ENCODE measurements around the gene GALK1. TPM values are rescaled to one million over a fixed set of nuclear protein-coding genes. Genes with fewer than 3 reads are reported as not detected.

The GALK1 gene
- total and polyA plus RNA-seq, 2 of the 13 experiments (the other 11 are each of a cell fraction or from before 2014, with no cell fraction given), result 59.9 to 93.6 TPM

DNA sequence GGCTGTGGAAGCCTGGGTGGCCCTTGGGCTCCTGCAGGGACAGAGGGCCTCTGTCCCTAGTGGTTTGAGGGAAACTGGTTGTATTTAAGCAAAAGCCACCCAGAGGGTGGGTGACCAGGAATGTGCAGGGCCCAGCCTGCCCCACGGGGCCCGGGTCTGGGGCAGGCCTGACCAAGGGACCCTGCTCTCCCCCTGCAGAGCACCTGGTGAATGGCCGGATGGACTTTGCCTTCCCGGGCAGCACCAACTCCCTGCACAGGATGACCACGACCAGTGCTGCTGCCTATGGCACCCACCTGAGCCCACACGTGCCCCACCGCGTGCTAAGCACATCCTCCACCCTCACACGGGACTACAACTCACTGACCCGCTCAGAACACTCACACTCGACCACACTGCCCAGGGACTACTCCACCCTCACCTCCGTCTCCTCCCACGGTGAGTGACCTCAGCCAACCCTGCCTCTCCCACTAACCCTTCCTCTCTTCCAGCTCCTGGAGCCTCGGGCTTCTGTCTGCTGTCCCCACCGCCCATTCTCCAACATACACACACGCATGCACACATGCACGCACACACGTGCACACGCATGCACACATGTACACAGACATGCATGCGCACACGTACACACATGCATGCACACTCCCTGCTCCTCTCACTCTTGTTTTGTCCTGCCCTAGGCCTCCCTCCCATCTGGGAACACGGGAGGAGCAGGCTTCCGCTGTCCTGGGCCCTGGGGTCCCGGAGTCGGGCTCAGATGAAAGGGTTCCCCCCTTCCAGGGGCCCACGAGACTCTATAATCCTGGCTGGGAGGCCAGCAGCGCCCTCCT lies 10.4 kb downstream of the GALK1 start (continued):
- TF ChIP-seq, protein P1, sequence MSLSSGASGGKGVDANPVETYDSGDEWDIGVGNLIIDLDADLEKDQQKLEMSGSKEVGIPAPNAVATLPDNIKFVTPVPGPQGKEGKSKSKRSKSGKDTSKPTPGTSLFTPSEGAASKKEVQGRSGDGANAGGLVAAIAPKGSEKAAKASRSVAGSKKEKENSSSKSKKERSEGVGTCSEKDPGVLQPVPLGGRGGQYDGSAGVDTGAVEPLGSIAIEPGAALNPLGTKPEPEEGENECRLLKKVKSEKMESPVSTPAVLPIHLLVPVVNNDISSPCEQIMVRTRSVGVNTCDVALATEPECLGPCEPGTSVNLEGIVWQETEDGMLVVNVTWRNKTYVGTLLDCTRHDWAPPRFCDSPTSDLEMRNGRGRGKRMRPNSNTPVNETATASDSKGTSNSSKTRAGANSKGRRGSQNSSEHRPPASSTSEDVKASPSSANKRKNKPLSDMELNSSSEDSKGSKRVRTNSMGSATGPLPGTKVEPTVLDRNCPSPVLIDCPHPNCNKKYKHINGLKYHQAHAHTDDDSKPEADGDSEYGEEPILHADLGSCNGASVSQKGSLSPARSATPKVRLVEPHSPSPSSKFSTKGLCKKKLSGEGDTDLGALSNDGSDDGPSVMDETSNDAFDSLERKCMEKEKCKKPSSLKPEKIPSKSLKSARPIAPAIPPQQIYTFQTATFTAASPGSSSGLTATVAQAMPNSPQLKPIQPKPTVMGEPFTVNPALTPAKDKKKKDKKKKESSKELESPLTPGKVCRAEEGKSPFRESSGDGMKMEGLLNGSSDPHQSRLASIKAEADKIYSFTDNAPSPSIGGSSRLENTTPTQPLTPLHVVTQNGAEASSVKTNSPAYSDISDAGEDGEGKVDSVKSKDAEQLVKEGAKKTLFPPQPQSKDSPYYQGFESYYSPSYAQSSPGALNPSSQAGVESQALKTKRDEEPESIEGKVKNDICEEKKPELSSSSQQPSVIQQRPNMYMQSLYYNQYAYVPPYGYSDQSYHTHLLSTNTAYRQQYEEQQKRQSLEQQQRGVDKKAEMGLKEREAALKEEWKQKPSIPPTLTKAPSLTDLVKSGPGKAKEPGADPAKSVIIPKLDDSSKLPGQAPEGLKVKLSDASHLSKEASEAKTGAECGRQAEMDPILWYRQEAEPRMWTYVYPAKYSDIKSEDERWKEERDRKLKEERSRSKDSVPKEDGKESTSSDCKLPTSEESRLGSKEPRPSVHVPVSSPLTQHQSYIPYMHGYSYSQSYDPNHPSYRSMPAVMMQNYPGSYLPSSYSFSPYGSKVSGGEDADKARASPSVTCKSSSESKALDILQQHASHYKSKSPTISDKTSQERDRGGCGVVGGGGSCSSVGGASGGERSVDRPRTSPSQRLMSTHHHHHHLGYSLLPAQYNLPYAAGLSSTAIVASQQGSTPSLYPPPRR (CRISPR knock-in tag; IDR thresholded peaks at IDR 0.05; ENCODE audit: borderline replicate concordance), result peak; percentile 74
- TF ChIP-seq CREM (IDR thresholded peaks at IDR 0.05), result no peak
- TF ChIP-seq CREM (CRISPR knock-in tag; IDR thresholded peaks at IDR 0.05), result no peak
- TF ChIP-seq, protein P2, sequence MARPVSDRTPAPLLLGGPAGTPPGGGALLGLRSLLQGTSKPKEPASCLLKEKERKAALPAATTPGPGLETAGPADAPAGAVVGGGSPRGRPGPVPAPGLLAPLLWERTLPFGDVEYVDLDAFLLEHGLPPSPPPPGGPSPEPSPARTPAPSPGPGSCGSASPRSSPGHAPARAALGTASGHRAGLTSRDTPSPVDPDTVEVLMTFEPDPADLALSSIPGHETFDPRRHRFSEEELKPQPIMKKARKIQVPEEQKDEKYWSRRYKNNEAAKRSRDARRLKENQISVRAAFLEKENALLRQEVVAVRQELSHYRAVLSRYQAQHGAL (CRISPR knock-in tag; IDR thresholded peaks at IDR 0.05; ENCODE audit: not compliant biosample characterization), result no peak
- no peak; the same call in 1 of the 2 replicates for TF ChIP-seq RFXAP (CRISPR knock-in tag; IDR thresholded peaks at IDR 0.05; ENCODE audit: borderline replicate concordance)
- no peak for TF ChIP-seq PHF5A (CRISPR knock-in tag; IDR thresholded peaks at IDR 0.05; ENCODE audit: low read depth, unreplicated experiment)
- TF ChIP-seq HOXA3 (CRISPR knock-in tag; IDR thresholded peaks at IDR 0.05), result peak; percentile 78
- TF ChIP-seq, protein P3, sequence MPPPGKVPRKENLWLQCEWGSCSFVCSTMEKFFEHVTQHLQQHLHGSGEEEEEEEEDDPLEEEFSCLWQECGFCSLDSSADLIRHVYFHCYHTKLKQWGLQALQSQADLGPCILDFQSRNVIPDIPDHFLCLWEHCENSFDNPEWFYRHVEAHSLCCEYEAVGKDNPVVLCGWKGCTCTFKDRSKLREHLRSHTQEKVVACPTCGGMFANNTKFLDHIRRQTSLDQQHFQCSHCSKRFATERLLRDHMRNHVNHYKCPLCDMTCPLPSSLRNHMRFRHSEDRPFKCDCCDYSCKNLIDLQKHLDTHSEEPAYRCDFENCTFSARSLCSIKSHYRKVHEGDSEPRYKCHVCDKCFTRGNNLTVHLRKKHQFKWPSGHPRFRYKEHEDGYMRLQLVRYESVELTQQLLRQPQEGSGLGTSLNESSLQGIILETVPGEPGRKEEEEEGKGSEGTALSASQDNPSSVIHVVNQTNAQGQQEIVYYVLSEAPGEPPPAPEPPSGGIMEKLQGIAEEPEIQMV (CRISPR knock-in tag; IDR thresholded peaks at IDR 0.05; ENCODE audit: low read depth), result 0 out of 2 replicates have a peak, but pooled peaks have one; percentile 62
- TF ChIP-seq, protein P4, sequence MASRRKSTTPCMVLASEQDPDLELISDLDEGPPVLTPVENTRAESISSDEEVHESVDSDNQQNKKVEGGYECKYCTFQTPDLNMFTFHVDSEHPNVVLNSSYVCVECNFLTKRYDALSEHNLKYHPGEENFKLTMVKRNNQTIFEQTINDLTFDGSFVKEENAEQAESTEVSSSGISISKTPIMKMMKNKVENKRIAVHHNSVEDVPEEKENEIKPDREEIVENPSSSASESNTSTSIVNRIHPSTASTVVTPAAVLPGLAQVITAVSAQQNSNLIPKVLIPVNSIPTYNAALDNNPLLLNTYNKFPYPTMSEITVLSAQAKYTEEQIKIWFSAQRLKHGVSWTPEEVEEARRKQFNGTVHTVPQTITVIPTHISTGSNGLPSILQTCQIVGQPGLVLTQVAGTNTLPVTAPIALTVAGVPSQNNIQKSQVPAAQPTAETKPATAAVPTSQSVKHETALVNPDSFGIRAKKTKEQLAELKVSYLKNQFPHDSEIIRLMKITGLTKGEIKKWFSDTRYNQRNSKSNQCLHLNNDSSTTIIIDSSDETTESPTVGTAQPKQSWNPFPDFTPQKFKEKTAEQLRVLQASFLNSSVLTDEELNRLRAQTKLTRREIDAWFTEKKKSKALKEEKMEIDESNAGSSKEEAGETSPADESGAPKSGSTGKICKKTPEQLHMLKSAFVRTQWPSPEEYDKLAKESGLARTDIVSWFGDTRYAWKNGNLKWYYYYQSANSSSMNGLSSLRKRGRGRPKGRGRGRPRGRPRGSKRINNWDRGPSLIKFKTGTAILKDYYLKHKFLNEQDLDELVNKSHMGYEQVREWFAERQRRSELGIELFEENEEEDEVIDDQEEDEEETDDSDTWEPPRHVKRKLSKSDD (CRISPR knock-in tag; IDR thresholded peaks at IDR 0.05; ENCODE audit: low read depth), result peak; percentile 92; the same call in 1 of the 2 replicates
- TF ChIP-seq DNMT1 (CRISPR knock-in tag; IDR thresholded peaks at IDR 0.05), result no peak; the same call in 1 of the 2 replicates
- TF ChIP-seq SALL1 (CRISPR knock-in tag; IDR thresholded peaks at IDR 0.05), result peak; percentile 88
- peak; percentile 14; the same call in 1 of the 2 replicates for TF ChIP-seq YEATS4 (CRISPR knock-in tag; IDR thresholded peaks at IDR 0.05; ENCODE audit: borderline replicate concordance)
- TF ChIP-seq SALL2 (CRISPR knock-in tag; IDR thresholded peaks at IDR 0.05), result peak; percentile 0; the same call in 1 of the 2 replicates
- no peak for TF ChIP-seq EHMT2 (IDR thresholded peaks at IDR 0.05; ENCODE audit: borderline replicate concordance, low read depth, low read length)
- TF ChIP-seq RXRA (CRISPR knock-in tag; IDR thresholded peaks at IDR 0.05), result peak; percentile 82
- no peak for TF ChIP-seq ZNF841 (CRISPR knock-in tag; IDR thresholded peaks at IDR 0.05; ENCODE audit: borderline replicate concordance)
- TF ChIP-seq POLR2AphosphoS2 (IDR thresholded peaks at IDR 0.05; ENCODE audit: low read depth, low read length), result no peak
- peak; percentile 37; the same call in 1 of the 2 replicates for TF ChIP-seq TBX3 (IDR thresholded peaks at IDR 0.05; ENCODE audit: borderline replicate concordance)

Data from HepG2 (cell line).